22Rv1 (cell line): ENCODE results near the gene MED12L.

Experiments
- ZFX ChIP-seq: fragments of 450-650 bp; IDR thresholded peaks from 2 replicates; pipeline ENCODE4 v1.6.1; 2017; ENCODE audit warnings: antibody characterized with exemption, borderline replicate concordance
- TF ChIP-seq, protein P1 (sequence below): fragments of 450-650 bp; IDR thresholded peaks from 2 replicates; pipeline ENCODE4 v1.5.1; 2017; ENCODE audit warnings: mild to moderate bottlenecking

DNA sequence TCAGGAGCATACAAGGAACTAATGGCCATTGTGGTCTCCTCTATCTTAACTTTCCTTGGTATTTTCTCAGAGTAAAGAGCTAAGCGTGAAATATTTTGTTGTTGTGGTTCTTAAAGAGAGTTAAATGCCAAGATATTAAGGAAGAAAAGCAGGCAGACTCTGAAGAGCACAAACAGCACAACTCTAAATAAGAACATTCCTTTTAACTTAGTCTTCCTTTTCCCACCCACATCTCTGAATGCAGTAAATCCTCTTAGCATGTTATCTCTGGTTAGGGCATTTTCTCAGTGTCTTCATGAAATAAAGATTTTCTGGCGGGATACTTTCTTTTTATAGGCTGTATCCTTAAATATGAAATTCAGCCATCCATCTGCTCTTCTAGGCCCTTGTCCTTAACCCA, 229.7 kb downstream of the MED12L start:
- TF ChIP-seq, protein P1, sequence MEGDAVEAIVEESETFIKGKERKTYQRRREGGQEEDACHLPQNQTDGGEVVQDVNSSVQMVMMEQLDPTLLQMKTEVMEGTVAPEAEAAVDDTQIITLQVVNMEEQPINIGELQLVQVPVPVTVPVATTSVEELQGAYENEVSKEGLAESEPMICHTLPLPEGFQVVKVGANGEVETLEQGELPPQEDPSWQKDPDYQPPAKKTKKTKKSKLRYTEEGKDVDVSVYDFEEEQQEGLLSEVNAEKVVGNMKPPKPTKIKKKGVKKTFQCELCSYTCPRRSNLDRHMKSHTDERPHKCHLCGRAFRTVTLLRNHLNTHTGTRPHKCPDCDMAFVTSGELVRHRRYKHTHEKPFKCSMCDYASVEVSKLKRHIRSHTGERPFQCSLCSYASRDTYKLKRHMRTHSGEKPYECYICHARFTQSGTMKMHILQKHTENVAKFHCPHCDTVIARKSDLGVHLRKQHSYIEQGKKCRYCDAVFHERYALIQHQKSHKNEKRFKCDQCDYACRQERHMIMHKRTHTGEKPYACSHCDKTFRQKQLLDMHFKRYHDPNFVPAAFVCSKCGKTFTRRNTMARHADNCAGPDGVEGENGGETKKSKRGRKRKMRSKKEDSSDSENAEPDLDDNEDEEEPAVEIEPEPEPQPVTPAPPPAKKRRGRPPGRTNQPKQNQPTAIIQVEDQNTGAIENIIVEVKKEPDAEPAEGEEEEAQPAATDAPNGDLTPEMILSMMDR: no peak
- TF ChIP-seq ZFX: no peak
